ENCODE data around the gene TOR4A.

Gene TOR4A

GRCh38 chr9:137309368-137310188, 32.1 kb downstream of the TOR4A start:
- Mint-ChIP-seq H3K9me3 (no peaks in the 10 kb centered on the region), H3K4me3 (no peak overlapping the region), H3K27ac (no peak overlapping the region), H3K27me3 (no peaks in the 10 kb centered on the region), H3K36me3 (ENCODE audit: low read depth) (no peaks in the 10 kb centered on the region), H3K4me1 (ENCODE audit: low read depth) (peaks cover 17% of the 10 kb centered on the region)

- Mint-ChIP-seq H3K27ac (no peak overlapping the region), H3K36me3 (ENCODE audit: low read depth) (no peaks in the 10 kb centered on the region), H3K4me1 (ENCODE audit: low read depth) (peaks cover 14% of the 10 kb centered on the region), H3K27me3 (no peaks in the 10 kb centered on the region), H3K9me3 (no peaks in the 10 kb centered on the region), H3K4me3 (no peak overlapping the region)
Measured at GRCh38 chr9:137310189-137311052, 32.9 kb downstream of the TOR4A start.

DNA sequence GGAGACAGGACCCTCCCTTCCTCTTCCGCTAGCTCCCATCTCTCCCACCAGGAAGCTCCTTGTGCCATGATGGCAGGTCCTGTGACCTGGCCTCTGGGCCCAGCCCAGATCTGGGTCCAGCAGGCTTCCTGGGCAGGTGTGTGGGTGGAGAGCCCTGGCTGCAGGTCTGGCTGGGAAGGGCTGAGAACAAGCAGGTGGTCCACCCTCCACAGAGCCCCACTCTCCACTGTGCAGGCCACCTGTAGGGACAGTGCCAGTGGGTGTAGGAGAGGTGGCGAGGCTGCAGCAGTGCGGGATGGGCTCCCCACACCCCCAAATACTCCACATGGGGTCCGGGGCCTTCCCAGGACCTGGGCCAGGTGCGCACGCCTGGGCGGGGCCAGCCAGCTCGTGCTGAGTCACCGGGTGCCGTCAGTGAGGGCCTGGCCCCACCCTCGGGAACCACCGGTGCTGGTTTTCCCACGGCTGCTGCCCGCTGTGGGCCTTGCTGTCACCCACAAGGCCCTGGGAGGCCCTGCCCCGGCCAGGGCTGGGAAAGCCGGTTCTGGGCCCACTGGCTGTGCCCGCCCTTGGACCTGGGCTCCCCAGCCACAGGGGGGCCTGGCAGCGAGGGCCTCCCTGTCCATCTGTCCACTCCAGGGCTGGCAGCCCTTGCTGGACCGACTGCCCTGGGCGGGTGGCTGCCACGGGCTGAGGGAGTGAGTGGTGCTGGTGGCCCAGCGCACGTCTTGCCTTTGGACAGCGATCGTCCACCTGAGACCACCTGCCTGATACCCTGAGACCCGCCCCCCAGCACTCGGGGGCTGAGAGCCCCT, 33.9 kb downstream of the TOR4A start:
- H3K9me3 Mint-ChIP-seq, result no peaks in the 10 kb centered on the region
- peaks cover 11% of the 10 kb centered on the region for H3K4me1 Mint-ChIP-seq (ENCODE audit: low read depth)
- H3K36me3 Mint-ChIP-seq (ENCODE audit: low read depth), result no peaks in the 10 kb centered on the region
- no peak overlapping the region for H3K4me3 Mint-ChIP-seq
- H3K27ac Mint-ChIP-seq, result no peak overlapping the region
- H3K27me3 Mint-ChIP-seq, result no peaks in the 10 kb centered on the region

DNA sequence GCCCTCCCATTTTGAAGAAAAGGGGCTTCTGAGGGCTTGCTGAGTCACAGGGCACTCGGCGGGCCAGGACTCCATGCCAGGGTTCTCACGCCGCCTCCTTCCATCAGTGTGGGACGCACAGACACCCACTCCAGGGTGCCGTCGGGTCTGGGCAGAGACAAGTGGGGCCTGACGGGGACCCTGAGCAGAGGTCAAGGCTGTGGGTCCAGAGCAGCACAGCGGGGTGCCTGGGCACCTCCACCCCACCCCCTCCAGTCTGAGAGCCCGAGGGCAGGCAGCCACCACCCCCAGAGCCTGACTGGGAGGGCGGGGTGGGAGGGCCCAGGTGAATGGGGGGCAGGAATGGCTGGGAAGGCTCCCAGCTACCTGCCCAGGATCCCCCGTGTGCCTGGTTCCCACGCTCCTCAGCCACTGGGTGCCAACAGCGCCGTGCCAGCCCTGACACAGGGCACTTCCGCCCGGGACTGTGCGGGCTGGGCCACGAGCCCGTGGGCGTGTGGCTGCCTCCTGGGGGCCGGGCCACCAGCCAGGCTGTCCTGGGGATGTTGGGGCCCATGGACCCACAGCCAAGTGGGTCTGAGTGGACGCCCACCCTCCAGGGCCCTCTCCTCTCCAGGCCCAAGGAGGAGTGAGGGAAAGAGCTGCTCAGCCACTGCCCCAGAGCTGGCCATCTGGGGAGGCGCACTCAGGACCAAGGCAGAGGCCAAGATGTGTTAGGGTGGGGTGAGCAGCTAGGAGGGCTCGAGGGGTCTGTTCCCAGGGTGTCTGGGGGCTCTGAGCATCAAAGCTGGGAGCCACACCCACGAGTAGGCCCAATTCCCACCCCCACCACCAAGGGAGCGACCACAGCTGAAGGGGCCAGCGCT, 34.7 kb downstream of the TOR4A start:
- Mint-ChIP-seq H3K27ac (no peak overlapping the region), H3K27me3 (no peaks in the 10 kb centered on the region), H3K36me3 (ENCODE audit: low read depth) (no peaks in the 10 kb centered on the region), H3K4me1 (ENCODE audit: low read depth) (peaks cover 5% of the 10 kb centered on the region), H3K4me3 (no peak overlapping the region), H3K9me3 (no peaks in the 10 kb centered on the region)

- H3K27ac Mint-ChIP-seq, result no peak overlapping the region
- no peak overlapping the region for H3K4me3 Mint-ChIP-seq
- H3K36me3 Mint-ChIP-seq (ENCODE audit: low read depth), result no peaks in the 10 kb centered on the region
- no peaks in the 10 kb centered on the region for H3K4me1 Mint-ChIP-seq (ENCODE audit: low read depth)
- H3K27me3 Mint-ChIP-seq, result no peaks in the 10 kb centered on the region
- H3K9me3 Mint-ChIP-seq, result no peaks in the 10 kb centered on the region
Measured at GRCh38 chr9:137312852-137313325, 35.4 kb downstream of the TOR4A start.

- Mint-ChIP-seq H3K27me3 (no peaks in the 10 kb centered on the region), H3K9me3 (no peaks in the 10 kb centered on the region), H3K36me3 (ENCODE audit: low read depth) (no peaks in the 10 kb centered on the region), H3K4me1 (ENCODE audit: low read depth) (no peaks in the 10 kb centered on the region), H3K4me3 (no peak overlapping the region), H3K27ac (no peak overlapping the region)
Measured at GRCh38 chr9:137313326-137313936, 35.9 kb downstream of the TOR4A start.

GRCh38 chr9:137313956-137314560, 36.5 kb downstream of the TOR4A start:
- H3K4me1 Mint-ChIP-seq (ENCODE audit: low read depth), result no peaks in the 10 kb centered on the region
- H3K9me3 Mint-ChIP-seq, result no peaks in the 10 kb centered on the region
- H3K27ac Mint-ChIP-seq, result no peak overlapping the region
- no peaks in the 10 kb centered on the region for H3K36me3 Mint-ChIP-seq (ENCODE audit: low read depth)
- H3K4me3 Mint-ChIP-seq, result no peak overlapping the region
- no peaks in the 10 kb centered on the region for H3K27me3 Mint-ChIP-seq

GRCh38 chr9:137314561-137315560, 37.3 kb downstream of the TOR4A start:
- H3K4me3 Mint-ChIP-seq, result no peak overlapping the region
- H3K9me3 Mint-ChIP-seq, result no peaks in the 10 kb centered on the region
- H3K27ac Mint-ChIP-seq, result no peak overlapping the region
- no peaks in the 10 kb centered on the region for H3K4me1 Mint-ChIP-seq (ENCODE audit: low read depth)
- no peaks in the 10 kb centered on the region for H3K27me3 Mint-ChIP-seq
- H3K36me3 Mint-ChIP-seq (ENCODE audit: low read depth), result no peaks in the 10 kb centered on the region

DNA sequence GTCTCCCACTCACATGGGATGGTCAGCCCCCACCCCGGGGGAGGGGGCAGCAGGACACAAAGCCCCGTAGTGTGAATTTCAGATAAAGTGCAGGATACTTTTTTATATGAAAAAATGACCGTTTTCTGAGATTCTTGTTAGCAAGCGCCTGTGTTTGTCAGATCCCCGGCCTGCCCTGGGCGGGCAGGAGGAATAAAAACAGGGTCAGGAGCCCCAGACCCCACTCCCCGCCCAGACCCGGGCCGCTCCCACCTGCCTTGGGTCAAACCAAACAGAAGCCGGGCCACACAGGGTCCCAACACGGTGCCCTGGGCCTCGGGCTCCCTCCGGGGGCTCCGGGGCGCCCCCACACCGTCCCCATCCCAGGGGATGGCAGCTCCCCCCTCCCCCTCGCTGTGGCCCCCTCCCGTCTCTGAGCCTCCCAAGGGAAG, 38.1 kb downstream of the TOR4A start:
- Mint-ChIP-seq H3K36me3 (ENCODE audit: low read depth) (no peaks in the 10 kb centered on the region), H3K27me3 (no peaks in the 10 kb centered on the region), H3K27ac (no peak overlapping the region), H3K9me3 (no peaks in the 10 kb centered on the region), H3K4me3 (no peak overlapping the region), H3K4me1 (ENCODE audit: low read depth) (peaks cover 2% of the 10 kb centered on the region)

GRCh38 chr9:137316012-137316981, 38.8 kb downstream of the TOR4A start:
- no peaks in the 10 kb centered on the region for H3K36me3 Mint-ChIP-seq (ENCODE audit: low read depth)
- peaks cover 4% of the 10 kb centered on the region for H3K4me1 Mint-ChIP-seq (ENCODE audit: low read depth)
- H3K27ac Mint-ChIP-seq, result no peak overlapping the region
- H3K4me3 Mint-ChIP-seq, result no peak overlapping the region
- H3K9me3 Mint-ChIP-seq, result no peaks in the 10 kb centered on the region
- H3K27me3 Mint-ChIP-seq, result no peaks in the 10 kb centered on the region

DNA sequence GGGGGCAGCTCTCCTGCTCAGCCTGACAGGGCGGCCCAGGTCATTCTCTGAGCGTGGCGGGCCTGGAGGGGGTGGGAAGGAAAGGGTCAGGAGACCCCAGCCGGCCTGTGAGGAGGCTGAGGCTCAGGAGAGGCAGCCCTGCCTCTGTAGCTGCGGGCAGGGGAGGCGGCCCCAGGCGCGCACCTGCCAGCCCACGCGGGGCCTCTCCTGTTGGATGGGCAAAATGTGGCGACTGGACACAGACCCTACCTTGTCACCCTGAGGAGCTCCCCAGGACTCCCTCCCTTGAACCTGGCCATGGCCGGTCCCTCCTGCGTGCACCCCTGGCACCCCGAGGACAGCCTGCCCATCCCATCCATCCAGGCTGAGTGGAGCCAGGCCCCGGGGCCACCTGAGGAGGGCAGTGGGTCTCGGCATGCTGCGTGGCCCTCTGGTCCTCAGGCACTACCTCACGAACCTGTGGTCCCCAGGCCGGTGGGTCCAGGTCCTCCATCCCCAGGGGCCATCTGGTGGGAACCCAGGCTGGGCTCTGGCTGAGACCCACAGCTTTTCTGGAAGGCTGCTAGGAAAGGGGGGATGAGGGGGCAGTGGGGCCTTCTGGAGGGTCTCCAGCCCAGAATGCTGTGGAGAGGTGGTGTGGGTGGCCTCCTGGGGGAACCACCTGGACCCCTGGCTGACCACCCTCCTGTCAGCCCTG, 39.6 kb downstream of the TOR4A start:
- Mint-ChIP-seq H3K9me3 (no peaks in the 10 kb centered on the region), H3K36me3 (ENCODE audit: low read depth) (no peaks in the 10 kb centered on the region), H3K4me3 (no peak overlapping the region), H3K27me3 (no peaks in the 10 kb centered on the region), H3K27ac (no peak overlapping the region), H3K4me1 (ENCODE audit: low read depth) (peaks cover 4% of the 10 kb centered on the region)

Measured in stimulated activated naive CD8-positive, alpha-beta T cell treated with anti-CD3 and anti-CD28 coated beads, Interleukin-15, Interleukin-2, amounts not matched to agents 100 ng/mL and 50 ng/mL, for 24 hours (primary cell).